SK-N-SH (cell line): ENCODE results near the gene GLMP. TPM values are rescaled to one million over a fixed set of nuclear protein-coding genes. Genes with fewer than 3 reads are reported as not detected.

Experiments
- CTCF ChIA-PET: fragments of 300-600, 350-600 bp; formaldehyde crosslinking; extraction: SDS; loops from one replicate; lab custom pipeline; 2021; lab: Yijun Ruan, JAX
- POLR2A ChIA-PET: fragments of 350-600 bp; sonication (Branson Sonifier 250); formaldehyde crosslinking; extraction: SDS; loops from one replicate; lab custom pipeline; 2020; ENCODE audit warnings: antibody characterized with exemption, inconsistent platforms; lab: Yijun Ruan, JAX
- DNase-seq: peaks from one replicate; pipeline ENCODE4 v3.0.0; 2012
- H2AFZ ChIP-seq: fragments of 200-600 bp; sonication (generic); 2 replicates; pipeline ENCODE4 v1.8.1; 2016; ENCODE audit warnings: antibody characterized with exemption, mild to moderate bottlenecking, low read depth
- H3F3A ChIP-seq: fragments of 200-600 bp; sonication (generic); replicated peaks from 2 replicates; pipeline ENCODE3; 2016; ENCODE audit warnings: antibody characterized with exemption, mild to moderate bottlenecking; ENCODE audit not compliant: insufficient read depth
- H3K27ac ChIP-seq, 2 experiments: fragments of 200-500 bp in 1 of 2; fragments of 200-600 bp in 1 of 2; sonication (Bioruptor generic) in 1 of 2; sonication (generic), shearing (Covaris generic) in 1 of 2; 2 replicates each; pipeline versions ENCODE4 v1.5.1 to v1.6.1; 2014 to 2016; ENCODE audit warnings: low read depth in 2 of 2, inconsistent platforms in 1 of 2, low read length in 1 of 2, mild to moderate bottlenecking in 1 of 2, mixed read lengths in 1 of 2
- H3K27me3 ChIP-seq: fragments of 200-600 bp; sonication (generic), shearing (Covaris generic); 2 replicates; pipeline ENCODE4 v1.6.1; 2016; ENCODE audit warnings: mixed run types; ENCODE audit not compliant: insufficient read depth
- H3K36me3 ChIP-seq, 2 experiments: fragments of 200-500 bp in 1 of 2; fragments of 200-600 bp in 1 of 2; sonication (Bioruptor generic) in 1 of 2; sonication (generic) in 1 of 2; replicated peaks in 1 of 2; 2 replicates each; pipeline versions ENCODE3 to v1.5.1; 2014 to 2016; ENCODE audit warnings: low read length in 1 of 2, mild to moderate bottlenecking in 1 of 2; ENCODE audit not compliant: insufficient read depth in 2 of 2, control insufficient read depth in 1 of 2
- H3K4me1 ChIP-seq, 2 experiments: fragments of 200-500 bp in 1 of 2; fragments of 200-600 bp in 1 of 2; sonication (Bioruptor generic) in 1 of 2; sonication (generic), shearing (Covaris generic) in 1 of 2; 2 replicates each; pipeline versions ENCODE4 v1.5.1 to v1.6.1; 2014 to 2016; ENCODE audit warnings: low read depth in 1 of 2, low read length in 1 of 2, mixed run types in 1 of 2; ENCODE audit not compliant: insufficient read depth in 2 of 2, control insufficient read depth in 1 of 2
- H3K4me2 ChIP-seq: fragments of 200-600 bp; sonication (generic), shearing (Covaris generic); 2 replicates; pipeline ENCODE4 v1.6.1; 2017; ENCODE audit warnings: mixed run types
- H3K4me3 ChIP-seq, 2 experiments: fragments of 200-500 bp in 1 of 2; fragments of 200-600 bp in 1 of 2; sonication (Bioruptor generic) in 1 of 2; sonication (generic), shearing (Covaris generic) in 1 of 2; 2 replicates each; pipeline versions ENCODE4 v1.5.1 to v1.8.1; 2014 to 2016; ENCODE audit warnings: low read depth in 2 of 2, inconsistent platforms in 1 of 2, low read length in 1 of 2, mild to moderate bottlenecking in 1 of 2, mixed read lengths in 1 of 2, moderate library complexity in 1 of 2
- H3K79me2 ChIP-seq: fragments of 200-600 bp; sonication (generic); 2 replicates; pipeline ENCODE4 v1.8.1; 2017; ENCODE audit warnings: mild to moderate bottlenecking; ENCODE audit not compliant: insufficient read depth
- H3K9ac ChIP-seq: fragments of 200-600 bp; sonication (generic); 2 replicates; pipeline ENCODE4 v1.6.1; 2017; ENCODE audit warnings: mixed run types
- H3K9me2 ChIP-seq: fragments of 200-600 bp; sonication (generic); 2 replicates; pipeline ENCODE4 v1.6.1; 2017; ENCODE audit warnings: mixed run types
- H3K9me3 ChIP-seq: fragments of 200-600 bp; sonication (generic); 2 replicates; pipeline ENCODE4 v1.6.1; 2017; ENCODE audit warnings: mixed run types, mild to moderate bottlenecking, moderate library complexity
- H4K20me1 ChIP-seq: fragments of 200-600 bp; sonication (generic); 2 replicates; pipeline ENCODE4 v1.6.1; 2017; ENCODE audit warnings: mild to moderate bottlenecking, mixed run types; ENCODE audit not compliant: insufficient read depth
- CHD2 ChIP-seq: fragments of 150-350 bp; IDR thresholded peaks from 2 replicates; pipeline ENCODE4 v1.6.1; 2018; ENCODE audit warnings: low read length; ENCODE audit not compliant: partially characterized antibody
- ELF1 ChIP-seq: IDR thresholded peaks from 2 replicates; pipeline ENCODE4 v1.4.0; 2012
- EP300 ChIP-seq, 2 experiments: IDR thresholded peaks; 2 replicates each; pipeline versions ENCODE4 v1.4.0 to v1.6.1; 2012; ENCODE audit warnings: borderline replicate concordance in 1 of 2, low read depth in 1 of 2, low read length in 1 of 2
- FOSL2 ChIP-seq: IDR thresholded peaks from 2 replicates; pipeline ENCODE4 v1.4.0; 2012; ENCODE audit warnings: low read depth, mild to moderate bottlenecking, moderate library complexity, borderline replicate concordance
- FOXM1 ChIP-seq: IDR thresholded peaks from 2 replicates; pipeline ENCODE4 v1.4.0; 2012; ENCODE audit warnings: low read depth, mild to moderate bottlenecking
- GABPA ChIP-seq: IDR thresholded peaks from 2 replicates; pipeline ENCODE4 v1.4.0; 2012; ENCODE audit warnings: low read depth, mild to moderate bottlenecking
- MXI1 ChIP-seq: IDR thresholded peaks from 2 replicates; pipeline ENCODE4 v1.6.1; 2012; ENCODE audit warnings: mild to moderate bottlenecking, low read depth, low read length, improper control_type of control experiment
- NFIC ChIP-seq: IDR thresholded peaks from 2 replicates; pipeline ENCODE4 v1.4.0; 2012; ENCODE audit warnings: borderline replicate concordance
- POLR2AphosphoS5 ChIP-seq: IDR thresholded peaks from 2 replicates; pipeline ENCODE4 v1.6.1; 2012; ENCODE audit warnings: low read depth, low read length
- RCOR1 ChIP-seq: fragments of 150-350 bp; IDR thresholded peaks from 2 replicates; pipeline ENCODE4 v1.6.1; 2017; ENCODE audit warnings: antibody characterized with exemption, low read length
- RXRA ChIP-seq: IDR thresholded peaks from 2 replicates; pipeline ENCODE4 v1.4.0; 2012; ENCODE audit warnings: low read depth, mild to moderate bottlenecking, borderline replicate concordance
- SIN3A ChIP-seq: IDR thresholded peaks from 2 replicates; pipeline ENCODE4 v1.6.1; 2012; ENCODE audit warnings: low read depth, mild to moderate bottlenecking, low read length, moderate library complexity, borderline replicate concordance
- TAF1 ChIP-seq: IDR thresholded peaks from 2 replicates; pipeline ENCODE4 v1.6.1; 2012; ENCODE audit warnings: low read depth, mild to moderate bottlenecking, low read length, moderate library complexity, borderline replicate concordance
- TCF12 ChIP-seq: IDR thresholded peaks from 2 replicates; pipeline ENCODE4 v1.4.0; 2012
- TEAD4 ChIP-seq: IDR thresholded peaks from 2 replicates; pipeline ENCODE4 v1.4.0; 2012; ENCODE audit warnings: mild to moderate bottlenecking, borderline replicate concordance; ENCODE audit not compliant: insufficient read depth
- YY1 ChIP-seq: IDR thresholded peaks from 2 replicates; pipeline ENCODE4 v1.4.0; 2012; ENCODE audit warnings: low read depth, mild to moderate bottlenecking
- ZBTB33 ChIP-seq: IDR thresholded peaks from 2 replicates; pipeline ENCODE4 v1.4.0; 2012; ENCODE audit warnings: low read depth, borderline replicate concordance
- WGBS: methylation state at CpG from one replicate; pipeline ENCODE4 v1.1.6; 2017; ENCODE audit warnings: low lambda C conversion rate; 5-methylcytosine and 5-hydroxymethylcytosine counted together
- polyA plus RNA-seq, 3 experiments: library from polyadenylated mRNA; depleted of rRNA; stranded (reverse); fragments of >200 nt; gene quantifications; 2 replicates each; pipeline ENCODE4 v1.2.3, GENCODE V29; 2012
- TF ChIP-seq, protein P1 (sequence below): IDR thresholded peaks from 2 replicates; pipeline ENCODE4 v1.6.1; 2012; ENCODE audit warnings: mild to moderate bottlenecking, low read depth, low read length, moderate library complexity
- TF ChIP-seq, protein P2 (sequence below): IDR thresholded peaks from 2 replicates; pipeline ENCODE4 v1.4.0; 2012; ENCODE audit warnings: low read depth
- TF ChIP-seq, protein P3 (sequence below): IDR thresholded peaks from 2 replicates; pipeline ENCODE4 v1.4.0; 2012; ENCODE audit warnings: low read depth, borderline replicate concordance
- TF ChIP-seq, protein P4 (sequence below): IDR thresholded peaks from 2 replicates; pipeline ENCODE4; 2012
- TF ChIP-seq, protein P5 (sequence below): fragments of 150-350 bp; IDR thresholded peaks from 2 replicates; pipeline ENCODE4 v1.6.1; 2017; ENCODE audit warnings: antibody characterized with exemption, low read length, low read depth, borderline replicate concordance

GLMP gene
- polyA plus RNA-seq, 1 of the 3 experiments (the other 2 are of a cell fraction): 41.7 TPM

- ChIA-PET CTCF (interaction anchor here (0.7 to 3.9 kb wide), 17 partner anchors 9 to 163 kb away, joined by 3 to 18 read pairs (median 4); partner anchors contain the start of gene VHLL), POLR2A (interaction anchor here (0.6 to 2.3 kb wide), 12 partner anchors 9 to 342 kb away, joined by 3 to 14 read pairs (median 4); partner anchors contain the start of genes BGLAP, GLMP and PMF1)
- 2% methylated on average over 40 of the region's 50 CpGs for WGBS
- Histone ChIP-seq H3K27ac (peak within 1 kb of the TSS; percentile 69 to 86), H3K9me2 (no peaks in the 10 kb centered on the region), H3K9me3 (no peaks in the 10 kb centered on the region), H3F3A (peaks cover 9% of the 10 kb centered on the region), H3K4me3 (peak within 1 kb of the TSS; percentile 67 to 87), H2AFZ (peak within 1 kb of the TSS; percentile 95), H3K4me2 (peak within 1 kb of the TSS; percentile 89), H3K36me3 (peaks cover 19 to 23% of the 10 kb centered on the region in 2 experiments), H3K9ac (peak within 1 kb of the TSS; percentile 84), H3K4me1 (peaks cover 10 to 17% of the 10 kb centered on the region in 2 experiments; a peak in 2 of 4 replicates), H4K20me1 (peaks cover 31% of the 10 kb centered on the region), H3K27me3 (no peaks in the 10 kb centered on the region), H3K79me2 (peaks cover 59% of the 10 kb centered on the region)
- DNase-seq: peak; percentile 96
- TF ChIP-seq ELF1 (peak; percentile 93), NFIC (0 out of 2 replicates have a peak, but pooled peaks have one; percentile 18), RXRA (no peak), EP300 (IDR thresholded peaks at IDR 0.05; ENCODE audit: borderline replicate concordance in 1 of 2, low read depth in 1 of 2, low read length in 1 of 2) (peak in 1 of 2 experiments; percentile 61; a peak in 1 of 4 replicates), RCOR1 (peak; percentile 67; the same call in 1 of the 2 replicates), TCF12 (peak; percentile 38; the same call in 1 of the 2 replicates), FOSL2 (no peak), CHD2 (peak; percentile 100), TAF1 (peak; percentile 95), TEAD4 (no peak), FOXM1 (no peak), MXI1 (peak; percentile 84), SIN3A (peak; percentile 99), POLR2AphosphoS5 (peak; percentile 83), GABPA (peak; percentile 83), YY1 (peak; percentile 98), ZBTB33 (peak; percentile 100)
- TF ChIP-seq, protein P1, sequence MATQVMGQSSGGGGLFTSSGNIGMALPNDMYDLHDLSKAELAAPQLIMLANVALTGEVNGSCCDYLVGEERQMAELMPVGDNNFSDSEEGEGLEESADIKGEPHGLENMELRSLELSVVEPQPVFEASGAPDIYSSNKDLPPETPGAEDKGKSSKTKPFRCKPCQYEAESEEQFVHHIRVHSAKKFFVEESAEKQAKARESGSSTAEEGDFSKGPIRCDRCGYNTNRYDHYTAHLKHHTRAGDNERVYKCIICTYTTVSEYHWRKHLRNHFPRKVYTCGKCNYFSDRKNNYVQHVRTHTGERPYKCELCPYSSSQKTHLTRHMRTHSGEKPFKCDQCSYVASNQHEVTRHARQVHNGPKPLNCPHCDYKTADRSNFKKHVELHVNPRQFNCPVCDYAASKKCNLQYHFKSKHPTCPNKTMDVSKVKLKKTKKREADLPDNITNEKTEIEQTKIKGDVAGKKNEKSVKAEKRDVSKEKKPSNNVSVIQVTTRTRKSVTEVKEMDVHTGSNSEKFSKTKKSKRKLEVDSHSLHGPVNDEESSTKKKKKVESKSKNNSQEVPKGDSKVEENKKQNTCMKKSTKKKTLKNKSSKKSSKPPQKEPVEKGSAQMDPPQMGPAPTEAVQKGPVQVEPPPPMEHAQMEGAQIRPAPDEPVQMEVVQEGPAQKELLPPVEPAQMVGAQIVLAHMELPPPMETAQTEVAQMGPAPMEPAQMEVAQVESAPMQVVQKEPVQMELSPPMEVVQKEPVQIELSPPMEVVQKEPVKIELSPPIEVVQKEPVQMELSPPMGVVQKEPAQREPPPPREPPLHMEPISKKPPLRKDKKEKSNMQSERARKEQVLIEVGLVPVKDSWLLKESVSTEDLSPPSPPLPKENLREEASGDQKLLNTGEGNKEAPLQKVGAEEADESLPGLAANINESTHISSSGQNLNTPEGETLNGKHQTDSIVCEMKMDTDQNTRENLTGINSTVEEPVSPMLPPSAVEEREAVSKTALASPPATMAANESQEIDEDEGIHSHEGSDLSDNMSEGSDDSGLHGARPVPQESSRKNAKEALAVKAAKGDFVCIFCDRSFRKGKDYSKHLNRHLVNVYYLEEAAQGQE: peak; percentile 63; the same call in 1 of the 2 replicates
- TF ChIP-seq, protein P2, sequence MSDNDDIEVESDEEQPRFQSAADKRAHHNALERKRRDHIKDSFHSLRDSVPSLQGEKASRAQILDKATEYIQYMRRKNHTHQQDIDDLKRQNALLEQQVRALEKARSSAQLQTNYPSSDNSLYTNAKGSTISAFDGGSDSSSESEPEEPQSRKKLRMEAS: peak; percentile 87
- TF ChIP-seq, protein P3, sequence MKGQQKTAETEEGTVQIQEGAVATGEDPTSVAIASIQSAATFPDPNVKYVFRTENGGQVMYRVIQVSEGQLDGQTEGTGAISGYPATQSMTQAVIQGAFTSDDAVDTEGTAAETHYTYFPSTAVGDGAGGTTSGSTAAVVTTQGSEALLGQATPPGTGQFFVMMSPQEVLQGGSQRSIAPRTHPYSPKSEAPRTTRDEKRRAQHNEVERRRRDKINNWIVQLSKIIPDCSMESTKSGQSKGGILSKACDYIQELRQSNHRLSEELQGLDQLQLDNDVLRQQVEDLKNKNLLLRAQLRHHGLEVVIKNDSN: 0 out of 2 replicates have a peak, but pooled peaks have one; percentile 17
- TF ChIP-seq, protein P4, sequence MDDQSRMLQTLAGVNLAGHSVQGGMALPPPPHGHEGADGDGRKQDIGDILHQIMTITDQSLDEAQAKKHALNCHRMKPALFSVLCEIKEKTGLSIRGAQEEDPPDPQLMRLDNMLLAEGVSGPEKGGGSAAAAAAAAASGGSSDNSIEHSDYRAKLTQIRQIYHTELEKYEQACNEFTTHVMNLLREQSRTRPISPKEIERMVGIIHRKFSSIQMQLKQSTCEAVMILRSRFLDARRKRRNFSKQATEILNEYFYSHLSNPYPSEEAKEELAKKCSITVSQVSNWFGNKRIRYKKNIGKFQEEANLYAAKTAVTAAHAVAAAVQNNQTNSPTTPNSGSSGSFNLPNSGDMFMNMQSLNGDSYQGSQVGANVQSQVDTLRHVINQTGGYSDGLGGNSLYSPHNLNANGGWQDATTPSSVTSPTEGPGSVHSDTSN: no peak
- TF ChIP-seq, protein P5, sequence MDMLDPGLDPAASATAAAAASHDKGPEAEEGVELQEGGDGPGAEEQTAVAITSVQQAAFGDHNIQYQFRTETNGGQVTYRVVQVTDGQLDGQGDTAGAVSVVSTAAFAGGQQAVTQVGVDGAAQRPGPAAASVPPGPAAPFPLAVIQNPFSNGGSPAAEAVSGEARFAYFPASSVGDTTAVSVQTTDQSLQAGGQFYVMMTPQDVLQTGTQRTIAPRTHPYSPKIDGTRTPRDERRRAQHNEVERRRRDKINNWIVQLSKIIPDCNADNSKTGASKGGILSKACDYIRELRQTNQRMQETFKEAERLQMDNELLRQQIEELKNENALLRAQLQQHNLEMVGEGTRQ: no peak
Observed at GRCh38 chr1:156282479-156283222, 12.8 kb downstream of the GLMP start, which contains the start of gene SMG5. Gene SMG5, minus strand, starts transcription at chr1:156282825. Its CDS starts 145 bp downstream, at chr1:156282680.
